ENCODE measurements around the gene HES3.

HES3 gene, protein sequence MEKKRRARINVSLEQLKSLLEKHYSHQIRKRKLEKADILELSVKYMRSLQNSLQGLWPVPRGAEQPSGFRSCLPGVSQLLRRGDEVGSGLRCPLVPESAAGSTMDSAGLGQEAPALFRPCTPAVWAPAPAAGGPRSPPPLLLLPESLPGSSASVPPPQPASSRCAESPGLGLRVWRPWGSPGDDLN

DNA sequence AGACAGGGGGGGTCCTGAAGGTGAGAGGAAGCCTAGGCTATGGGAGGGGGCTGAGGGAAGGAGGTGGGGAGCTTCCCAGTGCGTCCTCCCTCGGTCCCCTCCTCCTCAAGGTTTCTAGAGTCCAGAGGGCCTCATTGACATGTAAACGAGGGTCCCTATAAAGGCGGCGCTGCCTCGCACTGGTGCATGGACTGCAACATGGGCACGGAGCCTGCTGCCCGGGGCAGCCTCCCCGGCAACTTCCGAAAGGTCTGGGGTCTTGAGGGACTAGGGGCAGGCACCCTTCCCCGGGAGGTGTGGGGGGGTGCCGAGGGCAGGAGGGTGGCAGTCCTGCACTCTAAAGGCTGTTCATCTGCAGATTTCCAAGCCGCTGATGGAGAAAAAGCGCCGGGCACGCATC is at the start of gene HES3:
Gene HES3 (plus strand): TSS at position 187 of the 400 bp plus-strand sequence. CDS start 187 bp downstream, at position 374.
- no peak for DNase-seq (ENCODE audit: low read depth)

DNA sequence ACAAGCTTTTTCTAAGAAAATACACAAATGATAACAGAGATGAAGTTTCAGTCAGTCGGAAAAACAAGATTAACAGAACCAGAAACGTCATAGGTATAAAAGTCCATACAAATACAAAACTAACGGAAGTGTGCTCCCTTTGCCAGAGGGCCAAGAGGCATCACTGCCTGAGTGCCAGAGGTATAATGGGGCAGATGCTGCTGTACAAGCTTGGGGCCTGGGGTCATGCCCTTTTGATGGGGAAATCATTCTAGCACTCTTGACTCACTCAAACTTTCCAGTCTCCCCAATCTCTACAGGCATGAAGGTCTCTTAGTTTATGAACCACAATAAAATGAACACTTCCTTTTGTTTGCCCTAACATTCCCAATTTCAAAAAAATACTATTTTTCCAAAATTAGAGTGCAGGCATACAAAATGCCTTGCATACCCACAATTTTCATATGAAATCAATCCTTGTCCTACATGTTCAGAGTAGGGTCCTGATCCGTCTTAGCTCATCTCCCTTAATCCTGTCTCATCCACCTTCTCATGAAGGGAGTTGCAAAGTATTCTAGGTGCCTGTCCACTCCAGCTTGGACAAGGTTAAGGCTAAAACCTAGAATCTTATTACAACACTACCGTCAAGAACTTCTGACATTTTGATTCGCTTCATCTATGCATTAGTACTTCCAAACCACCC is 46.1 kb upstream of the HES3 start:
- DNase-seq (ENCODE audit: low read depth) = no peak

DNA sequence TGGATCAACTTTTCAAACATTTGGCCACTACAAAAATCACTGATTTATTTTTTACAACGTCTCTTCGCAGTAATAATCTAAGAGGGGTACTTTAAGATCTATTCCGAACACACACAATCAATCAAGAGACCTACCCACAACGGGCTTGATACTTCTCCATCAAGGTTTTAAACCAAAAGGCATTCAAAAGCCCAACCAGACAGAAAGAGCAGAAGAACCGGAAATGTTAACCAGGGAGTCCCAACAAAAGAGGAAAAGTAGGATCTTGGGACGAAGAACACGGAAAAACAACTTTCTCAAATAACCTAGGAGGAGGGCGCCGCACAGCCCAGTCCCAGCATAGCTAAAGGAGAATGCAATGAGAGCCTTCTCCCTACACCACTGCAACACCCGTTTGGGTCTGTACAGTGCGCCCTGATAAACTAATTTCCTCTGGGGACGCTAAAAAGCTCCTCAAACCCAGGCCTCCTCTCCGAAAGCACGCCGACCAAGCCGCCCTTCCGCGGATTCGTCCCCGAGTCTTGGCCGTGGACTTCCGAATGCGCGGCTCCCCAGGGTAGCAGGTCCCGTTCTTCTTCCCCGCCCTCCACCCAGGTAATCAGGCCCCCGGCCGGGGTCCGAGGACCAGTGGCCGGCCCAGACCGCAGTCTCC is 45.2 kb upstream of the HES3 start:
- DNase-seq (ENCODE audit: low read depth) = no peak

DNA sequence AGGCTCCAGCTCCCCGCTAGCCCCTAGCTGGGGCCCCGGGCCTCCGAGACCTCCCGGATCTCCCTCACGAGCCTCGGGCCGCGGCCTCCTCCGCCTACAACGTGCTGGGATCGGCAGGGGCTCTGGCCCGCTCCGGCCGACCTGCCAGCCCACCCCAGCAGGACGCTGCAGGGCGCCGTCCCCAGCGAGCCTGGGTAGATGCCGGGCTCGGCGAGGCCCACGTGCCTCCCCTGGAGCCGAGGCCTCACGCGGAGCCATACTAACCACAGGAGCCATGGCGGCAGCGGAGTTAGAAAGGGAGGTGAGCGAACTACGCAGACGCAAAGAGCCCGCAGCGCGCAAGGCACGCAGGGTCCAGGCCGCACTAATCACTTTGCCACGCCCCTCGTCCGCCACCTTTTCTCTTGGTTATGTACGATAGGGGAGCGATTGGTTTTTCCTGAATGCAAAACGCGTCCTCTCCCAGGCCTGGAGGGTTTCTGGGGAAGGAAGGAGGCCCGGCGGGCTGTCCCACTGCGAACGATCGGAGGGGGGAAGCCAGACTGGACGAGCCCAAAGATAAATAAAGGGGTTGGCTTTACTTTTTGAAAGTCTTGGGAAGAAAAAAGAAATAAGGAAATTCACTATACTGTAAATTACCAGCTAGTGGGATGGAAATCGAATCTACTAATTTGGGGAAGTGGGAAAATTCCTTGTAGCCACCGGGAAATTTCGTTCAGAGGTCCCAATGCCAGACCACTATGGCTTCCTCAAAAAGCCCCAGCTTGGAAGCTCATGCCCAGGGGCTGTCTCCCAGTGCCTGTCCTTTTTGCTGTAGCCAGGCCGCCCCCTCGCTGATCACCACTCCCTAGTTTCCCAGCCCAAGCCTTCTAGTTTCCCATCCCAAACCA is 44.4 kb upstream of the HES3 start, which contains the start of gene RPL22:
Gene RPL22 (minus strand): TSS at position 298 of the 890 bp plus-strand sequence. CDS start 22 bp downstream, at position 276.
- DNase-seq (ENCODE audit: low read depth) = peak; percentile 96

DNA sequence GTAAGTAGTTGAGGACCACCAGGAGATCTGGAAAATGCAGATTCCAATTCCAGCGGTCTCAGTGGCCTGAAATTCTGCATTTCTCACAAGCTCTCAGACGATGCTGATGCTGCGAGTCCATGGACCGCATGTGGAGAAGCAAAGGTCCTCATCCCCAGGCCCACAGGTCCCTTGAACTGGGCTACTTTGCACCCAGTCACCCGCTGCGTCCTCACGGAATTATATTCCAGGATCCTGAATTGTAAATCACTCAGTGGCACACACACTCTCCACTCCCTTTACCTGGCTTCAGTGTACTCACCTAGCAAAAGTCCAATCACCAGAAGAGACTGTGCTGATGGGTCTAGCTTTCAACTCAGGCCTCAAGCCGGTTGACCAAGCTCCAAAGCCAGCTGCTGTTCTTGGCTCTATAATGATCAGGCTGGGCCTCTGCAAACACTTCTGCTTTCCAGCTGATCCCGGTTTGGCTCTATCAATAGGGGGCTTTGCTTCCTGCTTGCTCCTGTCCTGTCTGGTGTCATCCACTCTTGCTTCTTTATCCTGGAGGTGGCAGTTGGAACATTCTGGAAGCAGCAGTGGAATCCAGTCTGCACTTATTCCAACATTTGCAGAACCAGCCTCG is 43.7 kb upstream of the HES3 start:
- DNase-seq (ENCODE audit: low read depth) = no peak

DNA sequence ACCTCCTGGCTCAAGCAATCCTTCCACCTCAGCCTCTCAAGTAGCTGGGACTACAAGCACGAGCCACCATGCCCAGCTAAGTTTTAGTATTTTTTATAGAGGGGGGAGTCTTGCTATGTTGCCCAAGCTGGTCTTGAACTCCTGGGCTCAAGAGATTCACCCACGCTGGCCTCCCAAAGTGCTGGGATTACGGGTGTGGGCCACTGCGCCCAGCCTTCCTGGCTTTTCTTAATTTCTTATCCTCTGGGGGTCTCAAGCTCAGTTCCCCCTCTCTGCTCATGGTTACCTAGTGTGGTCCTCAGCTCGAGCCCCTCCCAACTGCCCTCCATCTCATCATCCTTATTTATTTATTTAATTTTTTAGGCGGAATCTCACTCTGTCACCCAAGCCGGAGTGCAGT is 41.7 kb upstream of the HES3 start:
- DNase-seq (ENCODE audit: low read depth) = no peak

DNA sequence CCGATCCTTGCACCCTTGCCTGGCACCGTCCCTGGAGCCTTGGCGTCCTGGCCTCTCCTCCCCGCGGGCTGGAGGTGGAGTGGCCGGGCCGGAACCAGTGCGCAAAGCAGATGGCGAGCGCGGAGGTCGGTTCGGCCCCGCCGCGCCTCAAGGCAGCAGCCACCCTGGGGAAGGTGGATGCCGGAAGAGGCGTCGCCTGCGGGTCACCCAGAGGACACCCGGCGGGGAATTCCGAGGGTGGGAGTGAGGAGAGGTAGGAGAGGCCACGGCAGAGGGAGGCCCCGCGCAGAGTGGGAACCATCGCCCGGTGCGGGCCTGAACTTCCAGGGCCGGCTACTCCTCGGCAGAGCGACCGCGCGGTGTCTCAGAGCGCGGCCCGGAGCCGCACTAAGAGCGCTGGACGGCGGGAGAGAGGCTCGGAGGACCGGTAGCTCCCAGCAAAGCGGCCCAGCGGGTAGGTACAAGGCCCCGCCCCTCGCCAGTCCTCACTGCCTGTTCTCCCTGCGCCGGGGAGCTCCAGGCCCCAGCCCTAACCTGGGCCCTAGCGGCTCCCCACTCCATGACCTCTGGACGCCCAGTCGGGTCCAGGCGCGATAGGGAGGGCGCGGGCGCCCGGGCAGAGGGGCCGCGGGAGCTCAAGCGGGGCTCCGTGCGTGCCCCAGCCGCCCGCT is 38.0 kb upstream of the HES3 start, which contains the start of gene RNF207:
Gene RNF207 (plus strand): TSS at position 271 of the 671 bp plus-strand sequence. CDS start 417 bp downstream, outside the sequence.
- no peak for DNase-seq (ENCODE audit: low read depth)

DNA sequence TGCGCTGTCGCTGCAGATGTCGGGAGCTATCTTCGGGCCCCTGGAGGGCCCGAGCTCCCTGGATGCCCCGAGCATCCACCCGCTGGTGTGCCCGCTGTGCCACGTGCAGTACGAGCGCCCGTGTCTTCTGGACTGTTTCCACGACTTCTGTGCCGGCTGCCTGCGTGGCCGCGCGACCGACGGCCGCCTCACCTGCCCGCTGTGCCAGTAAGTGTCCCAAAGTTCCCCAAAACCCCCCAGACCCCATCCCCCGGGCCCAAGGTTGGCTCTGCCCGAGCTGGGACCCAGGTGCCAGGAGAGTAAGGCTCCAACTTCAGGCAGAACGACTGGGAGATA is 37.5 kb upstream of the HES3 start:
- DNase-seq (ENCODE audit: low read depth) = no peak

DNA sequence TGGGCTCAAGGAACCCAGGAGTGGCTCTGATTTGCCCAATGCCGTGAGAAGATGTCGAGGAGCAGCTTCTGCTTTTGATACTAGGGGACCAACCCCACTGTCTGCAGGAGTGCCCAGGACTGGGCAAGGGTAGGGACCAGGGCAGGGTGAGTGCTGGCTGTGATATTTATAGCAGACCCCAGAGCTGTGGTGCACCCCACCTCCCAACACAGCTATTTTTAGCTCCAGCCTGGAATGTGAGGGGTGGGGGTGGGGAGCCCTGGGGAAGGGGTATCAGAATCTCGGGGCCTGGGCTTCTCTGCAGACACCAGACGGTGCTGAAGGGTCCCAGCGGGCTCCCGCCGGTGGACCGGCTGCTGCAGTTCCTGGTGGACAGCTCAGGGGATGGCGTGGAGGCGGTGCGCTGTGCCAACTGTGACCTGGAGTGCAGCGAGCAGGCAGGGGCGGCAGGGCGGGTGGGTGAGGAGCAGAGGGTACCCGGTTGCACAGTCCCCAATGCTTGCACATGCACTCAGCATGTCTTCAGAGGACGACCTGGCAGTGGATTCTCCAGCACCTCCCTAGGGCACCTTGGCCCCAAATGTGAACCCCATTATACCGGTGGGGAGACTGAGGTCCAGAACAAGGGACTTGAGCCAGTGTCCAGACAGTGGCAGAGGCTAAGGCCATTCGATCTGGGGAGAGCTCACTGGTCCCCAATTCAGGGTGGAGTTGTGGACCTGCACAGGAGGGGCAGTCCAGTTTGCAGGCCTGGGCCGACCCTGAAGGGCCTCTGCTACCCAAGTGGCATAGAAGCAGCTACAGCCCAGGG is 36.7 kb upstream of the HES3 start:
- no peak for DNase-seq (ENCODE audit: low read depth)

DNA sequence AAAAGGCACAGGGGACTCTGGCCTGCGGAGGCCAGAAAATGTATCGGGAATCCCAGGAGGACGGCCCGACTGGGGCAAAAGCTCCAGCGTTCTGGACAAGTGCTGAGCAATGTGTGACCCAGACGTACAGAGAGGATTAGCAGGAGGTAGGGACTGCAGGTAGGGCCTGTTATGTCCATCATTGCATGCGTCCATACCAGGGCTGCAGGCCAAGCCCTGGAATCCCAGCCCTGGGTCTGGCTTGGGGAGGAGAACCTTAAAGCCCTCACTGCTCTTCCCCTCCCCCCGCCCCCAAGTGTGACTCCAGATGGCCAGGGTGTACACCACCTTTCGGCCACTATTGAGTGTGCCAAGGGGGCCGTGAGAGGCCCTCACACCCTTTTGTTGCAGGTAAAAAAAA is 36.1 kb upstream of the HES3 start:
- no peak for DNase-seq (ENCODE audit: low read depth)

DNA sequence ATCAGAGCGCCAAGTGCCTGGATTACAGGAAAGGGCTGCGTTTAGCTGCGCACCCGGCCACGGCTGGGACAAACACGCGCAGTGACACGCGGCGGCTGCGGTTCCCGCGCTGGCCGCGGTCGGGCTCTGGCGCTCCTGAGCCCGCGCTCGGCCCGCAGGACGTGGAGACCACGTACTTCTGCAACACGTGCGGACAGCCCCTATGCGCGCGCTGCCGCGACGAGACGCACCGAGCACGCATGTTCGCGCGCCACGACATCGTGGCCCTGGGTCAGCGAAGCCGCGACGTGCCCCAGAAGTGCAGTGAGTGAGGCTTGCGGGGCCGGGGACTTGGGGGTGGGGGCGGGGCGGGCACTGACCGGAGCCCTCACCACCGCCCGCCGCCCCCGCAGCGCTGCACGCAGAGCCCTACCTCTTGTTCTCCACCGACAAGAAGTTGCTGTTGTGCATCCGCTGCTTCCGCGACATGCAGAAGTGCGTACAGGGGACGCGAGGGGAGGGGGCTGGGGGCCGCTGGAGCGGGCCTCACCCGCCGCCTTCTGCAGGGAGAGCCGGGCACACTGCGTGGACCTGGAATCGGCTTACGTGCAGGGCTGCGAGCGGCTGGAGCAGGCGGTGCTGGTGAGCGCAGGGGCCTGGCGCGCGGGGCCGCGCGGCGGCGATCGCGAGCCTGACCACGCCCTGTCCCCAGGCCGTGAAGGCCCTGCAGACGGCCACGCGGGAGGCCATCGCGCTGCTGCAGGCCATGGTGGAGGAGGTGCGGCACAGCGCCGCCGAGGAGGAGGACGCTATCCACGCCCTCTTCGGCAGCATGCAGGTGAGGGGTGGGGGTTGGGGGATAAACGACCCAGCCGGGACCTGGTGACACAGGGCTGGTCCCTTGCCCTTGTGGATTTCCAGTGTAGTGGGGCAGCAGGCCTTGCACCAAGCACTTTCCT is 35.0 kb upstream of the HES3 start:
- no peak for DNase-seq (ENCODE audit: low read depth)

DNA sequence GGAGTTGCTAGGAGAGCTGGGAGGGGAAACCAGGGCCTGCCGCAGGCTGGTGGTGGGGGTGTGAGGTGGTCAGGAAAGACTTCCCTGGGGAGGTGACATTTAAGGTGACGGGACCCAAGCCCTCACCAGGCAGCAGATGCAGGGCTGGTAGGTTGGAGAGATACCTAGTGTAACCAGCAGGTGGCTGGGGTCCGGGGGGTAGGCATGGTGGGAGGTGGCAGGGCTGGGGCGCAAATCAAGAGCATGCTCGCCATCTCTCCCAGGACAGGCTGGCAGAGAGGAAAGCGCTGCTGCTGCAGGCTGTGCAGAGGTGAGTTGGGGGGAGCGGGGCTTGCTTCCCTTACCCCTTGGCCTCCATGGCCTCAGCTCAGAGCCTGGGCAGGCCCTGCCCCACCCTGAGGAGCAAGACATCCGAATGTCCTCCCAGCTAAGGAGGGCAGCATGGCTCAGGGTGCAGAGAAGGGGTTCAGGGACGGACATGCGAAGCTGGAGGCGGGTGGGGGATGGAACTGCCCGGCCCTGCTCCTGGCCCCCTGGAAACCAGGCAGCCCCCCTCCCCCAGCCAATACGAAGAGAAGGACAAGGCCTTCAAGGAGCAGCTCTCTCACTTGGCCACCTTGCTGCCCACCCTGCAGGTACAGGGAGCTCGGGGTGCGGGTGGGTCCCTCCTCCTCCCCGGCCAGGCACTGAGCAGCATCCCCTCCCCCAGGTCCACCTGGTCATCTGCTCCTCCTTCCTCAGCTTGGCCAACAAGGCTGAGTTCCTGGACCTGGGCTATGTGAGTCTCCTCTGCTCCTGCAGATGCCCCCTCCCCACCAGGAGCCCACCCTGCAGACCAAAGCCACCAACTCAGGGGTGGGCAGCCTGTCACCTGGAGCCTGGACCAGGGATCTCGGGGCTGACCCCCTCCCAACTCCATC is 34.1 kb upstream of the HES3 start:
- DNase-seq (ENCODE audit: low read depth) = no peak

DNA sequence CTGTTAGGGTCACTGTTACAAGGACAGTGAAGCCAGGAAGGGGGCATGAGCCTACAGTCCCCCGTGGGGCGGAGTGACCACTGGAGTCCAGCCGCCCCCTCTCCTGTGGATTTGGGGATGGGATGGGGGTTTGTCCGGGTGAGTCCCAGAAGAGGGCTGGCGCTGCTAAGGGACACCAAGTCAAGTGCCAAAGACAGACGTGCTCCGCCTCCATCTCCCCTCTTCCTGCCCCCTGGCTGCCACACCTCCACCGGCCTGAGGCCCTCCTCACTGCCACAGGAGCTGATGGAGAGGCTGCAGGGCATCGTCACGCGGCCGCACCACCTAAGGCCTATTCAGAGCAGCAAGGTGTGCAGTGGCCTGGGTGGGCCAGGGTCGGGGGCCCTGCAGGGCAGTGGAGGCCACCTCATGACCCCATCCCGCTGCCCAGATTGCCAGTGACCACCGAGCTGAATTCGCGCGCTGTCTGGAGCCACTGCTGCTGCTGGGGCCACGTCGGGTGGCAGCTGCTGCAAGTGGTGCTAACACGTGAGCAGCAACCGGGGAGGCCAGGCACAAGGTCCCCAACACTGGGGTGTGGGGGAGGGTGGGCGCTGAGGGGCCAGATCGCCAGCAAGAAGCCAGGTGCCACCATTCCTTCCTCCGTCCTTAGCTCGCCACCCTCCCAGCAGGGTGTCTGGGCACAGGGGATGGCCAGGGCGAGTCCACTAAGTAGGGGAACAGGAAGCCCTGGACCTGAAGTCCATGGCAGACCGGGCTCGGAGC is 33.2 kb upstream of the HES3 start:
- no peak for DNase-seq (ENCODE audit: low read depth)

DNA sequence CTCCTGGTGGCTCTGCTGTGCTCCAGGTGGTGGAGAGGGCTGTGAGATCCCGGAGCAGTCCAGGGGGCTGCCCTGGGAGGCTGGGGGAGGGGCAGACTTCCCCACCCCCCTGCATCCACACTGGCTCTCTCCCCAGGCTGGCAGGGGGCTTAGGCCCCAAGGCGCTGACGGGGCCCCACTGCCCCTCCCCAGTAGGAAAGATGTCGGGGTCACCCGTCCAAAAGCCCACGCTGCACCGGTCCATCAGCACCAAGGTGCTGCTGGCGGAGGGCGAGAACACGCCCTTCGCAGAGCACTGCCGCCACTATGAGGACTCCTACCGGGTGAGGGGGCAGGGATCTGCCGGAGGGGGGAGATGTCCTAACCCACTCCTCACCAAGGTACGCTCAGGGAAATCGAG is 32.2 kb upstream of the HES3 start:
- no peak for DNase-seq (ENCODE audit: low read depth)

DNA sequence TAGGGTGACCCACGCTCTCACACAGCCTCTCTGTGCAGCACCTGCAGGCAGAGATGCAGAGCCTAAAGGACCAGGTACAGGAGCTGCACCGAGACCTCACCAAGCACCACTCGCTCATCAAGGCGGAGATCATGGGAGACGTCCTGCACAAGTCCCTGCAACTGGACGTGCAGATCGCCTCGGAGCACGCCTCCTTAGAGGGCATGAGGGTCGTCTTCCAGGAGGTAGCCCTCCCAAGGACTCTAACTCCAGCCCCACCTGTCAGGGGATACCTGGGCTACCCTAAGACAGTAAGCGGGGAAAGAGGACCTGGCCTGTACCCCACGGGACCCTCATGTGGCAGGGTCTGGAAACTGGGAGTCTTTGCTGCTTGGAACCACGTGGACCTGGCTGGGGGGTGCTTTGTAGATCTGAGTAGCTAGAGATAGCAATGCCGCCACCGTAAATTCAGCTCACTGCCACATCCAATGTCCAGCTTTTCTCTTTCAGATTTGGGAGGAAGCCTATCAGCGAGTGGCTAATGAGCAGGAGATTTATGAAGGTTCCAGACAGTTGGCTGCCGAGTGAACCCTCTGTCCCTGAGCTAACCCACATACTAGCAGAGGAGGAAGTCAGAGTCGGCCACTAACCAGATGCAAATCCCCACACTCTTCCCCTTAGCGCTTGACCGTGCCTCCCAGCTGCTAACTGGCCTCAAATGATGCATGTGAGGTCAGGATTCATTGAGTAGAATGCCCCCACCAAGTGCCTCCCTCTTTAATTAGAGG is 31.6 kb upstream of the HES3 start:
- no peak for DNase-seq (ENCODE audit: low read depth)

DNA sequence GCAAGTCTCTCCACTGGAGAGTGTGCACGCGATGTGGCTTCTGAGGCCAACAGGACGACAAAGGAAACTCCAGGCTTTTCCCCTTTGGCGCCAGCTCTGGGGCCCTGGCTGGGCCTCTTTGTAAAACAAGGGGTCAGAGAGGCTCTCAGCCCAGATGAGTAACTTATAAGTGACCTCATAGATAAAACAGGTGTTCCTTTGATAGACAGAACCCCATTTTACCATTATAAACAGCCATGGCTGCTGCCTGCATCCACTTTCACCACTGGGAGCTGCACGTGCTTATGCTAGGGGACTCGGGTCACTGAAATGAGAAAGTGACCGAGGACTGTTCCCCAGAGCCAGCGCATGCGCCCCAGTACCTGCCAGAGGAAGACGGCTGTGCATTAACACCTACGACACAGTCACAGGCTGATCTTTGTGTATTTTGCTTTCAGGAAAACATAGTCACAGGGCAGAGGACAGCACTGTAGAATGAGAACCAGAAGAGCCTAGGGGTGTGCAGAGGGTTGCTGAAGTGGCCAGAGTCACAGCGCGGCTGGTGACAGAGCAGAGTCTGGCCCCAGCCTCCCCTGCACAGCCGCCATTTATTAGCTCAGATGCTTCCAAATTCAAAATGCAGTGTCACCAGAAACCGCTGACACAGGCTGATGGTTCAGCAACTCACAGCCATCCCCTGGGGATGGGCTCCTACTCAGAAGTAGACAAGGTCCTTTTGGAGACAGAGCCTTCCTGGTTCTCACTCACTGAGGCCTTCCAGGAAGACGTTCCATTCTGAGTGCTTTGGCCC is 25.4 kb upstream of the HES3 start:
- no peak for DNase-seq (ENCODE audit: low read depth)

Measured in stimulated activated CD8-positive, alpha-beta memory T cell treated with anti-CD3 and anti-CD28 coated beads, Interleukin-7, amount 100 ng/mL, for 24 hours (primary cell).